Adipose tissue (tissue), 3 donors: ENCODE data around the gene MTMR1. TPM values are rescaled to one million over a fixed set of nuclear protein-coding genes. Genes with fewer than 3 reads are reported as not detected.

Experiments used
- polyA plus RNA-seq, 3 donors: library from polyadenylated mRNA; stranded (reverse); fragments of 200-250 nt; gene quantifications; one replicate each; pipeline ENCODE4 v1.2.3, GENCODE V29; 2013
- donor health status: healthy with polysubstance abuse.
- donor health status: Bipolar disorder and iron deficiency.
- donor health status: healthy.

MTMR1 gene
- polyA plus RNA-seq, 3 donors = 5.2 to 8.8 (median 5.4) TPM

Other genes starting within 250 kb of the MTMR1 start
- 1 to 10 TPM; 2.8 to 4.9 (median 4.8) TPM for gene MTM1, start 124.8 kb upstream of the MTMR1 start, polyA plus RNA-seq
- 10 to 100 TPM; 16.7 to 46.0 (median 44.1) TPM for gene CD99L2, start 205.3 kb downstream of the MTMR1 start, polyA plus RNA-seq